NCI-H510A treated with DMSO at 0.1 percent for 48 hours (cell line): ENCODE results near the gene SLC6A12.
"Not testable (repeated sequence)": the region's sequence is repeated elsewhere in the genome, so short reads cannot be mapped to it uniquely, and the experiment has no call there.

Experiments used
- DNase-seq: peaks from one replicate; lab custom pipeline; 2025; lab: John Stamatoyannopoulos, UW

SLC6A12 gene

DNA sequence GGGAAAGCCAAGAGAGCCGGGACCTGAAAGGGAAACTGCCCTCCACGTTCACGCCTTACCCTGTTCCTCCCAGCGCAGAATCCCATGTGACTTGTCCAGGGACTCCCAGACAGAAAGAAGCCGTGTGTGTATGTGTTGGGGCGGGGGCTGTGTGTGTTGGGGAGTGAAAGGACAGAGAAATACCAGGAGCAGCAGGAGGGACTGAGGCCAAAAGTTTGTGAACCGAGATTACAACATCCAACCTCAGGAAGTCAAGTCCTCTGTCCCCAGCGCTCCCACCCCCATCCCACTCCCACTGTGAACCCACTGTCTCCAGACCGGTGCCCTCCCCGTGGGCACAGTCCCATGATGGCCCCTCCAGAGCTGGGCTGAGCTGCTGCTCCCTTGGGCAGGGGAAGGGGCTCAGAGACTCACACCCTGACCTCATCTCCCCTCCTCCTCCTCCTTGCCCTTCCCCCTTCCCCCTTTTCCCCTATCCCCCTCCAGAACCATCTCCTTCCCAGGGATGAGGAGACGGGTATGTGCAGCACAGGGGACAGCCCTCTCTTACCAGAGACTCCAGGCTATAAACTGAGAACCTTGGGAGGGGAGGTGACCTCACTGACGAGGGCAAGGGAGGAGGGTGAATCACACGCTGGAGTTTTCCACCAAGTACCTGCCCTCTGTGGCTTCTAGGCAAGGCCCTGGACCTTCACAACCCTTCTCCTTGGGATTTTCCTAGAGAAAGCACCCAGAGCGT lies at the start of gene SLC6A12:
Gene SLC6A12, minus strand, starts transcription at position 155 of the 739 bp plus-strand sequence. CDS start 4,171 bp downstream, outside the sequence.
- DNase-seq, result no peak

DNA sequence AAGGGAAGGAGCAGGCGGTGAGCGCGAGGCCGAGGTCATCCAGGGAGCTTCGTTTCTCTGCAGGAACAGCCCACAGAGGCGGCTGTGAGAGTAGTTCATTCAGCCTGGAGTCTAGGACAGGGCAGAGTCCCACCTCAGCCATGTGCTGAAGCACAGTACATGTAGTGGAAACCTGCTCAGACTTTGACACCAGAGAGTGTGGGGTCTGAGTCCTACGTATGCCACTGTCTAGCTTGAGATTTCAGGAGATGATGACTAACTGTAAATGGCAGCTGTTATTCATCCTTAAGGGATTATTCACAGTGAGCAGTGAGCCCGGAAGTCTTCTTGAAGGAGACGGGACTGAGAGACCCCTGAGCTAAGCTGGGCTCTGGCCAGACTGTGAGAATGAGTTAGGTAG lies 49.6 kb upstream of the SLC6A12 start:
- no peak for DNase-seq

DNA sequence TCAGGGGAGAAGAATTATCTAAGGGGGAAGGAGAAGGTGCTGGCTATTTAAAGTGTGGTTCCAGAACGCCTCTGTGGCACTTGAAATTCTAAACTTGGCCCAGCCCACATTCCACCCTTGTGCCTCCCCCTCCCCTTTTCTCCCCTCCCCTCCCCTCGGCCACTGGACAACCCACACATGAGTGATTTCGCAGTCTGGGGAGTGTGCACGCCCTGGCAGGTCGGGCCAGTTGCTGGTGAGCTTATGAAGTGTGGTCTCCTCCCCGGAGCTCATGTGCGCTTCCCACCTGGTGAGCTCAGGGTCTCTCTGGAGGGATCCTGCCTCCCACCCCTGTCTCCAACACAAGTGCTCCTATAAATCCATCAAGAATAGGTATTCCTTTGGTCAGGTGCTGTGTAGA lies 48.9 kb upstream of the SLC6A12 start, which contains the start of gene SLC6A13:
Gene SLC6A13, minus strand, starts transcription at position 20 of the 400 bp plus-strand sequence. CDS start 2,784 bp downstream, outside the sequence.
- no peak for DNase-seq

DNA sequence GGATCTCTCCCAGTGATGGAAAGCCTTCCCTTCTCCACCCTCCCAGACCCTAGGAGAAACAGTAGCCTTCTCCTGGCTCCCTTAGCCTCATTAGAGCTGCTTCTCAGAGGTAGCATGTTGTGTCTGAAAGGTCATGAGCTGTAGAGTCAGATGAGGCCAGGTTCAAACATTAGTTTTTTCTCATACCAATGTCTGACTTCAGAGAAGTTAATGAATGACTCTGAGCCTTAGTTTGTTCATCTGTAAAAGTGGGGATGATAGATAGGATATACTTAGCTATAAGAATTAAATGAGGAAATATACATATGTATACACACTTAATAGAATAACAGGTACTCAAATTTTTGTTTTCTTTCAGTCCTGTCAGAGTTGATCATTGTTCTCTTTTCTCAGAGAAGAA lies 48.2 kb upstream of the SLC6A12 start:
- no peak for DNase-seq

DNA sequence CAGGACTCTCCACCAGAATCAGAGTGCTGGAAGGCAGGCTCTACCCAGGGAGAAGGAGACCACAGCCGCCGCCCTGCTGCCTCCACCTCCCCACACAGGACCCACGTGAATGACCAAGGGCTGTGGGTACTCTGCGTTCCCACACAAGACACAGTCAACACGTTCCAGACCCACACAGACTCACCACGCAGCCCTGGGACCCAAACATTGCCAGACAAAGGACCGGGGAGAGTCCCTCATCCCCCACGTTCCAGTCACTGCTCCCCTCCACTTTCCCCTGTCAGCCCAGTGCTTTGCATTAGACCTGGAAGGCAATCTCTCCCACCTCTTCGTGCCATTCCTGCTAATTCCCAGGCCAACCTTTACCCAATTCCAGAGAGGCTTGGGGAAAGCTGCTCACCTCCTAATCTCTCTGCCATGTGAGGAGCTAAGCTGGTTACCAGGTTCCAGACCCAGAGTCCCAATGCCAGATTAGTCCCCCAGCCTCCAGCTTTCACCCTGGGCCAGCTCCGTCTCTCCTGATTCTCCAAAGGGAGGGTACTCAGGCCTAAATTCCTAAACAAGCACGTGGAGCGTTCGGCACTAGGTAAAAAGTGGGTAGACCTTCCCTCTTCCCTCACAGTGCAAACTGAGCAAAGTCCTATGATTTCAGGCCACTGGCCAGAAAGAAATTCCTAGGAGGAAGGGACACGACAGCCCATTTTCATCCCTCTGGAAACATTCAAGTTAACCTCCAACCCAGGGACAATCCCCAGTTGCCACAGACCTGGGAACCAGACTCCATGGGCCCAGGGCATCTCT lies 43.8 kb upstream of the SLC6A12 start:
- DNase-seq, result no peak

DNA sequence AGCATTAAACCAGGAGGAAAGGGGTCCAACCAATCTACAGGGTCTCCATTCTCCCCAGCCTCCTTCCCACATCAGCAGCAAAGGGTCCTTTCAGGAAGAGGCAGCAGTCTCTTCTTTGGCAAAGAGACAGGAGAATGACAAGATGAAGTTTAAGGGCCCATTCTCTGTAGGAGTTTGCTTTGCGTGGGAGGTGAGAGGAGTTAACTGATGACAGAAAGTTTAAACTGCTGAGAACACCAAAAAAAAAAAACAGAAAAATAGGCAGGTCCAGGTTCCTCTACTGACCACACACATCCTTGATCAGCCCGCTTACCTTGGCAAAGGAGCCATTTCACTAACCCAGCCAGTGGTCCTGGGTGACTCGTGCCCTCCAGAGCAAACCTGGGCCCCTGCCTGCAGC lies 43.0 kb upstream of the SLC6A12 start:
- DNase-seq, result no peak

DNA sequence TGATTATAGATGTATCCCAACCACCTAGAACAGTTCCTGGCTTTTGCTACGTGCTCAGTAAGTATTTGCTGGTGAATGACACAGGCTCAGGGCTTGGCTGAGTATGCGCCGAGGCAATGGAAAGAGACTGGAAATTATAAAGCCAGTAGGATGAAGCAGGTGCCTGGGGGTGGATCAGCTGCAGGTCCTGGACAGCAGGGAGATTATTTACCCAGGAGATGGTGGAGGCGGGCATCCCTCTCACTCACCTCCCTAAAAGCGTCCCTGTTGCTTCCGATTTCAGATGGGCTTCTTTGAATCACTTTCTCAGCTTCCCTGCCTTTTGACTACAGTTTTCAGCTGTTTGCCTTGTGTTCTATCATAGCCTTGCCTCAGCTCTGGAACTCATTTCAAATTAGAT lies 42.3 kb upstream of the SLC6A12 start:
- no peak for DNase-seq

DNA sequence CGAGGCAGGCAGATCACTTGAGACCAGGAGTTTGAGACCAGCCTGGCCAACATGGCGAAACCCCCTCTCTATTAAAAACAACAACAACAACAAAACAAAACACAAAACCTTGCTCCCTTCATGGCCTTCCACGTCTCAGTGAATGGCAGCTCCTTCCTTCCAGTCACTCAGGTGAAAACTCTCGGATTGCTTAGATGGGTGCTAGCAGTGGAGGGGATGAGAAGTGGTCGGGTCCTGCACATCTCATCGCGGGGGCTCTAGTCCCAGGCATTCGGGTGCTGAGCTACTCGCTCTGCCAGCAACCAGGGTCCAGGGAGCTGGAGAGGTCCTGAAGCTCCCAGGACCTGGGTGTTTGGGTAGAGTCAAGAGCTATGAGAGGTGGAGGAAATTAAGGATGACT lies 41.0 kb upstream of the SLC6A12 start:
- no peak for DNase-seq

DNA sequence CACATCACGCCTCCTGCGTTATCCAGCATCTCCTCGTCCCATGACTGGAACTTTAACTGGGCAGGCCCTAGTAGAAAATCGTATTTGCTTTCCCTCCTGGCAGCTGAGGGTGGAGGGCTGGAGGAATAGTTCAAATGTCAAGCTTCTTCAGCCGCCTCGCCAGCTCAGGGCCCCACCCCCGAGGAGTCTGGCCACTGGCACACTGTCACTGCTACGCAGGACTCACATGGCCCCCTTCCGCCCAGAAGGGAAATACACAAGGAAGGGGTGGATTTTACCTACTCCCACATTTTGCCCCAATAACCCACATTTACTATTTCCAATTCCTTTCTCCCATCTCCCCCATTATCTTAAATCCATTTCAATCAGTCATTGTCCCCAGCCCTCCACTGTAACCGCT lies 40.1 kb upstream of the SLC6A12 start:
- DNase-seq, result no peak

DNA sequence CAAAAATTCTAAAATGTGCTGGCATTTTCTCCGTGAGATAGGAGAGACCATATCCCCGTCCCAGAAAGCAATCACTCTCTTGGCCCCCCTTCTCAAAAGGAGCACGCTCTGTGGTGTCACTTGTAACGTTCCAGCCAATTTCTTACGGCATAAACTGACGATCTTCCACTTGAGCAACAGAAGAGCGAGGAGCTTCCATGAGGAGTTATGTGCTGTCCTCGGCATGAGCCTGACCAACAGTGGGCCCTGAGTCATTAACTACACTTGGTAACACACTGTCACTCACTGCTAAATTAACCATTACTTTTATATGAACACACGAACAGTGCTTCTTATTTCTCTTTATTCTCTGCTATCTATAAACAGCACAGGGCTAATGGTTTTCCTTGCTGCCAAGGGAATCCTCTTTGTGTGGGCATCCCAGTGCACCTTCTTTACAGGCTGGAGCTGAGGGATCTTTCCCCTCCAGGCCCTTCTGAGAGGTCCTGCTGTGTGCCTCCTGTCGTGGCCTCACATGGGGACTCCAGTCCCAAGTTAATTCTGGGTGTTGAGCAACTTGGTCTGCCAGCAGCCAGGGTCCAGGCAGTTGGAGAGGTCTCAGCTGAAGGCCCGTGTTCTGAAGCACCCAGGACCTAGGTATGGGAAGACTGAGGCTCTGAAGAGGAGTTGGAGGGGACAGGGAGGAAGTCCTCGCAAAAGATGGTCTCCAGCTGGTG lies 39.3 kb upstream of the SLC6A12 start:
- no peak for DNase-seq

DNA sequence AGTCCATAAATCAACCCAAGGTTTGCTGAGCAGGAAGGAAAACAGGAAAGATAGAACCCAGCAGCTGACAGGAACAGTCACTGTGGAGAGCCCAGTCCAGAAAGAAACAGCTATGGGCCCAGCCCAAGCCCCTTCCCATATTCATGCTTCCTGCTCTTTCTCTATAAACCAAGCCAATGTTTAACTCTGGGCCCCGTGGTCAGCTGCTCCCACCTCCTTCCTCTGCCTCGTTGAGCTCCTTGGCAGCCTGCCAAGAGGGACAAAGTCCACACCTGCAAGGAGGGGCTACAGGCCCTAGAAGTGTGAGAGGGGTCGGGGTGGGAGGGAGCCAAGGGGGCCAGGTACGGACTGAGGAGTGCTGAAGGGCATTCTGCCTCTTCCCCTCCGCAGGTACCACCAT lies 38.7 kb upstream of the SLC6A12 start:
- DNase-seq, result no peak

DNA sequence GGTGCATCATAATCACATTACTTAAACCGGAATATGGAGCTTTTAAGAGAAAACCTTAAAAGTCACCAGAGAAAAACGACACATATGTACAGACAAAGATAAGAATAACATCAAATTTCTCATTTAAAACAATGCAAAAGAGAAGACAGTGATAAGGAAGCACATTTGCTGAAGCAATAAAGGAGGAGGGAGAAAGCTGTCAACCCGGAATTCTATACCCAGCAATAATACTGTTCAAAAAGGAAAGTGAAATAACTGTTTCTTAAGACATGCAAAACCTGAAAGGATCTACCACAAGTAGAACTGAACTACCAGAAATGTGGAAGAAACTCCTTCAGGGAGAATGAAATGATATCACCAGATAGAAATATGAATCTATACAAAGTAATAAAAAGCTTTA lies 33.3 kb upstream of the SLC6A12 start:
- DNase-seq, result no peak

DNA sequence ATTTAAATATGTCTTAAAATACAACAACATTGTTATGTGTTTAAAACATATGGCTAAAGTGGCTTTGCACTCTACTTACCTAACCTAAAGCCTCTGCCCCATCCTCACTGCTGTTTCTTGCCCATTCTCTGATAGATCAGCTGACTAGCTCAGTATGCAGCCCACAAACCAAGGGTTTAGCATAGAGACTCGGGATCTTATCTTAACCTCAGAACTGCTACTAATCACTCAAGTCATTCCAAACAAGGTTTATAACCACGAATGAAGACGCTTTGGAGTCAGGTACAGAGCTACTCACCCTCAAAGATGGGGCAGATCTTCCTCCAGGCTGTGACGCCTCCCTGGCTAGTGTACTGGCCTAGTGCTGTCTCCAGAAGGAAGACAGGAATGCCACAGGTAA lies 29.4 kb upstream of the SLC6A12 start:
- no peak for DNase-seq

DNA sequence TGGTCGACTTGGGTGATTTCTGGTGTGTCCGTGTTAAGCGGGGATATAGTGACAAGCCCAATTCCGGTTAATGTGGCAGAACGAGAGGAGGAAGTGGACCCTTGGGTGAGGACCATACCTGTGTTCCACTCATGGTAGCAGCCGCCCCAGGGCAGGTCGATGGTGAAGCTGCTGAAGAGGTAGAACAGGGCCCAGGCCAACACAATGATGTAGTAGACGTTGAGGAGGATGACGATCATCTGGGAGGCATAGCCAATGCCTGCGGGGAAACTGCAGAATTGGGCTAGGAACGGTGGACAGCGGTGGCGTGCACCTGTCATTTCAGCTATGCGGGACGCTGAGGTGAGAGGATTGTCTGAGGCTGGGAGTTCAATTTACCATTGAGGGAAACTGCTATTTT lies 28.5 kb upstream of the SLC6A12 start:
- DNase-seq, result no peak

DNA sequence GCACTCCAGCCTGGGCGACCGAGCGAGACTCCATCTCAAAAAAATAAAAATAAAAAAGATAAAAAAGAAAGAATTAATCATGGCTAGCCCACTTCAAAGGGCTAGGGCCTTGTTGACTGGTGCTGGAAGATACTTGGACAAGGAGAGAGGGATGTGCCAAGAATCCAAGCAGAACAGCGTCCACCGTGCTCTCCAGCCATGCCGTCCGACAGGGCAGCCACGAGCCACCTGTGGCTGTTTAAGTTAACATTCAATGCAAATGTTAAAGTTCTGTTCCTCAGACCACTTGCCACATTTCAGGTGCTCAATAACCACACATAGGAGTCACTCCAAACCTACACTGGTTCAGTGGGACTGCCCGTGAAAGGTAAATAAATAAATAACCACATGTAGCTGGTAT lies 27.3 kb upstream of the SLC6A12 start:
- no peak for DNase-seq

DNA sequence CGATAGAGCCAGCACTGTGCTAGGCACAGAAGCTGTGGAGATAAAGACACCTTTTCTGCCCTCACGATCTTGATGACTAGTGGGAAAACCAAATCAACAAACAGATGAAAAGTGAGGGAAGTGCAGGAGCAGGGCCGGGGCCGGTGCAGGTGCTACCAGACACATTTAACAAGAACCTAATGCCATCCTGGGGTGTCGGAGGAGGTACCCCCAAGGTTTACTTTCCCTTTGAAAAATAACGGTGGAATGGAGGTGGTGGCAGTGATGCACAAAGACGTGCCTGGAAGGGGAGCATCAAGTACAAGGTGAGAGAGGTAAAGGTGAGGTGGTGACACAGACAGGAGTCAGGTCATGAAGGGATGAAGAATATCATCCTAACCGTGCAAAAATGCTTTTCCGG lies 26.6 kb upstream of the SLC6A12 start:
- no peak for DNase-seq

DNA sequence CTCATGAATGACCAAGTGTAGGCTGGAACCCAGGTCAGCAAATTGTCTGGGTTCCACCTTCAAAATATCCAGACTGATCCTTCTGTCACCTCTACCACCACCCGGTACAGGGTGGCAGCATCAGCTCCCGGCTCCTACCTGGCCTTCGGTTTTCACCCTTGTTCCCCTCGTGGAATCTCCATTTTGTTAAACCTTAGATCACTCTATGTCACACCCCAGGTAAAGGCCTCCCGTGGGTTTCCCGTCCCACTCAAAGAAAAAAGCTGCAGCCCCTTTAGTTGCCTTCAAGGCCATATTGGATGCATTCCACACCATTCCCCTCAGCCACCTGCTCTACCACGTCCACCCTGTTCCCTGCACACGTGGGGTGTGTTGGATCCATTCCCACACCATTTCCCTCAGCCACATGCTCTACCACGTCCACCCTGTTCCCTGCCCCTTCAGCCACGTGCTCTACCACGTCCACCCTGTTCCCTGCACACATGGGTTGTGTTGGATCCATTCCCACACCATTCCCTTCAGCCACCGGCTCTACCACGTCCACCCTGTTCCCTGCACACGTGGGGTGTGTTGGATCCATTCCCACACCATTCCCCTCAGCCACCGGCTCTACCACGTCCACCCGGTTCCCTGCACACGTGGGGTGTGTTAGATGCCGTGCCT lies 24.9 kb upstream of the SLC6A12 start:
- DNase-seq, result no peak

DNA sequence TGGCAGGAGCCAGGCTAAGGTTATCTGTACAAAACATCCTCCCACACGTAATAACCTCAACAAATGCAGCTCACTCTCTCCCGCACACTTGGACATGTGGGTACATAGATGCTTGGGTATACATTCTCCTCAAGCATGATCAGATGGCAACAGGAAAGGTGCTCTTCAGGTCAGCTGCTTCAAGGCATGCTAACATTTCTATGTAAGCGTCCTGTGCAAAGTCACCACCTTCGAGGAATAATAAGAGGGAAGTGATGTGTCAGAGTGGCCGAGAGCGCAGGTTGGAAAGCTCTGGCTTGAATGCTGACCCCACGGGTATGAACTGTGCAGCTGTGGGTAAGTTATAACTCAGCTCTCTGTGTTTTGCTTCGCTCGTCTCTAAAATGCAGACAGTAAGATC lies 24.2 kb upstream of the SLC6A12 start:
- no peak for DNase-seq

DNA sequence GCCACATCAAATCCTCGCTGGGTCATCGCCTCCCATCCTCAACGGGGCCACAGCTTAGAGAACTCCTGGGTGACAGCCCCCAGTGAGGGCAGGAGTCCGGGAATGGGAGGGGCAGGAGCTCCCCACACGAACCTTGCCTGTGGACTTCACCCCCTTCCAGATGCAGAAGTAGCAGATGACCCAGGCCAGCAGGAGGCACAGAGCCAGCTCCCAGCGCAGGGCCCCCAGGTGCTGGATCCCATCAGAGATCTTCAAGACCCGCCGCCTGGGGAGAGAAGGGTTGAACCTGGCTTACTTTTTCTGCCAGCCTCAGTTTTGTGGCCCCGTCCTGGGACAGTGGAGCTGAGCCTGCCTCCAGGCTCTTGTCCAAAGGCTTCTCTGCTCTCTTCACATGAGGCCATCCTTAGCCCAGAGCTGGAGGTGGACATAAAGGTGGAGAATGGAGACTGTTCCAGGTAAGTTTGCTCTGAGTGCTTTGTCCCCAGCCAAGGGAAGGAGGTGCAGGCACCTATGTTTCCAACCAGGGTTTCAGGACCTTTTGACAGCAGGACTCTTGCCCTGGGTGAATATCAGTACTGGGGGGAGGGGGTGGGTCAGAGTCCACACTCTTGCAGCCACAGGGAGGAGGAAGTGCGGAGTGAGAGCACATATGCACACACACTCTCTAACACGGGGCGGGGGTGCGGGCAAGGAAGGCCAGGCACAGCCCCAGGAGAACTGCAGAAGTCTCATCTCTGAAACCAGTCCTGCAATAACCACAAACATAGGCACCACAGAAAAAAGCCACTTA lies 23.3 kb upstream of the SLC6A12 start:
- DNase-seq, result no peak

DNA sequence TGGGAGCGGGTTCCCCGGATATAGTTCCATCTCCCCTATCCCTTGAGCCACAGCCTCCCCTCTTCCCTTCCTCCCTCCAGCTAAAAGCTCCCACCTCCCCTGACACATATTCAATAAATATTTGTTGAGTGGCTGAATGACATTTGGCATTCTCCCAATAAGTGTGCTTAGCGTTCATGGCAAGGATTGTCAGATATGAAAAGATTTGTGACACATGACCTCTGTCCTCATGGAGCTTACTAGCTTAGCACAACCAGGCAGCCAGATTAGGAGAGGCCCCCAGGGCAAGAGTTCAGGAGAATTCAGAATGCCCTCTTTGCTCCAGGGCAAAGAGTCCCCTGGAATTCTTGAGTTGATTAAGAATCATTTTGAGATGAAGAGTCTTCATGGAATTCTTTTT lies 22.5 kb upstream of the SLC6A12 start:
- no peak for DNase-seq

DNA sequence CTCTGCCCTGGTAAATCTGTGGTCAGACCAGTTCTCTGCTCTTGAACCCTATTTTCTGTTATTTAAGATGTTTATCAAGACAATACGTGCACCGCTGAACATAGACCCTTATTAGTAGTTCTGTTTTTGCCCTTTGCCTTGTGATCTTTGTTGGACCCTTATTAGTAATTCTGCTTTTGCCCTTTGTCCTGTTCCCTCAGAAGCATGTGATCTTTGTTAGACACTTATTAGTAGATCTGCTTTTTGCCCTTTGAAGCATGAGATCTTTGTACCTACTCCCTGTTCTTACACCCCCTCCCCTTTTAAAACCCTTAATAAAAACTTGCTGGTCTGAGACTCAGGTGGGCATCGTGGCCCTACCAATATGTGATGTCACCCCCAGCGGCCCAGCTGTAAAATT lies 22.0 kb upstream of the SLC6A12 start:
- DNase-seq, result not testable (repeated sequence)
